ENCODE results near the gene GYPC.
"Not testable (repeated sequence)": the region's sequence is repeated elsewhere in the genome, so short reads cannot be mapped to it uniquely, and the experiment has no call there.

Gene GYPC

GRCh38 chr2:126643972-126644371, 12.0 kb upstream of the GYPC start:
- no peak overlapping the region for H3K27ac Mint-ChIP-seq
- no peaks in the 10 kb centered on the region for H3K27me3 Mint-ChIP-seq
- peaks cover 8% of the 10 kb centered on the region for H3K4me1 Mint-ChIP-seq (ENCODE audit: low read depth)
- H3K4me3 Mint-ChIP-seq = no peak overlapping the region
- H3K36me3 Mint-ChIP-seq = no peaks in the 10 kb centered on the region
- no peaks in the 10 kb centered on the region for H3K9me3 Mint-ChIP-seq (ENCODE audit: low read depth)

- no peak overlapping the region for H3K27ac Mint-ChIP-seq
- no peaks in the 10 kb centered on the region for H3K27me3 Mint-ChIP-seq
- no peaks in the 10 kb centered on the region for H3K36me3 Mint-ChIP-seq
- H3K4me1 Mint-ChIP-seq (ENCODE audit: low read depth) = peaks cover 8% of the 10 kb centered on the region
- H3K9me3 Mint-ChIP-seq (ENCODE audit: low read depth) = no peaks in the 10 kb centered on the region
- H3K4me3 Mint-ChIP-seq = no peak overlapping the region
Observed at GRCh38 chr2:126644630-126645191, 11.2 kb upstream of the GYPC start.

GRCh38 chr2:126645211-126645618, 10.7 kb upstream of the GYPC start:
- Mint-ChIP-seq H3K4me1 (ENCODE audit: low read depth) (peaks cover 8% of the 10 kb centered on the region), H3K4me3 (no peak overlapping the region), H3K9me3 (ENCODE audit: low read depth) (no peaks in the 10 kb centered on the region), H3K36me3 (no peaks in the 10 kb centered on the region), H3K27me3 (no peaks in the 10 kb centered on the region), H3K27ac (no peak overlapping the region)

- Mint-ChIP-seq H3K36me3 (no peaks in the 10 kb centered on the region), H3K27me3 (no peaks in the 10 kb centered on the region), H3K27ac (no peak overlapping the region), H3K9me3 (ENCODE audit: low read depth) (peaks cover 4% of the 10 kb centered on the region), H3K4me1 (ENCODE audit: low read depth) (peaks cover 8% of the 10 kb centered on the region), H3K4me3 (no peak overlapping the region)
Observed at GRCh38 chr2:126646026-126646425, 9.9 kb upstream of the GYPC start.

GRCh38 chr2:126647714-126648344, 8.1 kb upstream of the GYPC start:
- H3K9me3 Mint-ChIP-seq (ENCODE audit: low read depth); H3K27me3 Mint-ChIP-seq; H3K27ac Mint-ChIP-seq; H3K4me3 Mint-ChIP-seq; H3K4me1 Mint-ChIP-seq (ENCODE audit: low read depth); H3K36me3 Mint-ChIP-seq: not testable (repeated sequence)

GRCh38 chr2:126648345-126648786, 7.6 kb upstream of the GYPC start:
- not testable (repeated sequence) for H3K4me1 Mint-ChIP-seq (ENCODE audit: low read depth); H3K36me3 Mint-ChIP-seq; H3K27ac Mint-ChIP-seq; H3K9me3 Mint-ChIP-seq (ENCODE audit: low read depth); H3K4me3 Mint-ChIP-seq; H3K27me3 Mint-ChIP-seq

GRCh38 chr2:126649101-126649500, 6.9 kb upstream of the GYPC start:
- Mint-ChIP-seq H3K4me1 (ENCODE audit: low read depth) (peaks cover 9% of the 10 kb centered on the region), H3K27me3 (no peaks in the 10 kb centered on the region), H3K36me3 (no peaks in the 10 kb centered on the region), H3K9me3 (ENCODE audit: low read depth) (peaks cover 4% of the 10 kb centered on the region), H3K27ac (no peak overlapping the region), H3K4me3 (no peak overlapping the region)

- peaks cover 4% of the 10 kb centered on the region for H3K9me3 Mint-ChIP-seq (ENCODE audit: low read depth)
Observed at GRCh38 chr2:126650994-126651393, 5.0 kb upstream of the GYPC start.

GRCh38 chr2:126652323-126652891, 3.6 kb upstream of the GYPC start:
- peaks cover 4% of the 10 kb centered on the region for H3K9me3 Mint-ChIP-seq (ENCODE audit: low read depth)
- no peak overlapping the region for H3K27ac Mint-ChIP-seq
- H3K36me3 Mint-ChIP-seq = peaks cover 2% of the 10 kb centered on the region
- H3K27me3 Mint-ChIP-seq = no peaks in the 10 kb centered on the region
- H3K4me1 Mint-ChIP-seq (ENCODE audit: low read depth) = peaks cover 19% of the 10 kb centered on the region
- no peak overlapping the region for H3K4me3 Mint-ChIP-seq

More at GRCh38 chr2:126650994-126651393, 5.0 kb upstream of the GYPC start:
- Mint-ChIP-seq H3K27me3 (no peaks in the 10 kb centered on the region), H3K36me3 (no peaks in the 10 kb centered on the region), H3K4me1 (ENCODE audit: low read depth) (peaks cover 14% of the 10 kb centered on the region), H3K4me3 (no peak overlapping the region), H3K27ac (no peak overlapping the region)

- peaks cover 3% of the 10 kb centered on the region for H3K36me3 Mint-ChIP-seq
- H3K4me1 Mint-ChIP-seq (ENCODE audit: low read depth) = peaks cover 25% of the 10 kb centered on the region
- no peak overlapping the region for H3K27ac Mint-ChIP-seq
- H3K4me3 Mint-ChIP-seq = no peak overlapping the region
- H3K27me3 Mint-ChIP-seq = no peaks in the 10 kb centered on the region
- peaks cover 4% of the 10 kb centered on the region for H3K9me3 Mint-ChIP-seq (ENCODE audit: low read depth)
Observed at GRCh38 chr2:126653109-126653508, 2.8 kb upstream of the GYPC start.

GRCh38 chr2:126653761-126654160, 2.2 kb upstream of the GYPC start:
- peaks cover 6% of the 10 kb centered on the region for H3K36me3 Mint-ChIP-seq
- H3K27ac Mint-ChIP-seq = no peak overlapping the region
- no peaks in the 10 kb centered on the region for H3K27me3 Mint-ChIP-seq
- peaks cover 4% of the 10 kb centered on the region for H3K9me3 Mint-ChIP-seq (ENCODE audit: low read depth)
- H3K4me3 Mint-ChIP-seq = no peak overlapping the region
- H3K4me1 Mint-ChIP-seq (ENCODE audit: low read depth) = peaks cover 30% of the 10 kb centered on the region

- peak overlapping the region; percentile 97 for H3K27ac Mint-ChIP-seq
- H3K9me3 Mint-ChIP-seq (ENCODE audit: low read depth) = peaks cover 4% of the 10 kb centered on the region
- peak overlapping the region; percentile 95 for H3K4me3 Mint-ChIP-seq
- H3K4me1 Mint-ChIP-seq (ENCODE audit: low read depth) = peaks cover 43% of the 10 kb centered on the region
- H3K27me3 Mint-ChIP-seq = no peaks in the 10 kb centered on the region
- H3K36me3 Mint-ChIP-seq = peaks cover 11% of the 10 kb centered on the region
Observed at GRCh38 chr2:126655051-126655450, 907 bp upstream of the GYPC start.

- Mint-ChIP-seq H3K9me3 (ENCODE audit: low read depth) (no peaks in the 10 kb centered on the region), H3K4me1 (ENCODE audit: low read depth) (peaks cover 58% of the 10 kb centered on the region), H3K27me3 (no peaks in the 10 kb centered on the region), H3K4me3 (peak overlapping the region; percentile 100), H3K36me3 (peaks cover 13% of the 10 kb centered on the region), H3K27ac (peak overlapping the region; percentile 99)
Observed at GRCh38 chr2:126656431-126657147, 631 bp downstream of the GYPC start.

GRCh38 chr2:126657148-126657635, 1.2 kb downstream of the GYPC start:
- peaks cover 64% of the 10 kb centered on the region for H3K4me1 Mint-ChIP-seq (ENCODE audit: low read depth)
- H3K9me3 Mint-ChIP-seq (ENCODE audit: low read depth) = no peaks in the 10 kb centered on the region
- no peaks in the 10 kb centered on the region for H3K27me3 Mint-ChIP-seq
- H3K27ac Mint-ChIP-seq = peak overlapping the region; percentile 99
- H3K36me3 Mint-ChIP-seq = peaks cover 13% of the 10 kb centered on the region
- H3K4me3 Mint-ChIP-seq = peak overlapping the region; percentile 100

GRCh38 chr2:126657636-126658318, 1.8 kb downstream of the GYPC start:
- H3K36me3 Mint-ChIP-seq = peaks cover 13% of the 10 kb centered on the region
- peak overlapping the region; percentile 100 for H3K4me3 Mint-ChIP-seq
- no peaks in the 10 kb centered on the region for H3K27me3 Mint-ChIP-seq
- H3K4me1 Mint-ChIP-seq (ENCODE audit: low read depth) = peaks cover 70% of the 10 kb centered on the region
- H3K9me3 Mint-ChIP-seq (ENCODE audit: low read depth) = no peaks in the 10 kb centered on the region
- H3K27ac Mint-ChIP-seq = peak overlapping the region; percentile 99
